ENCODE measurements around the gene DVL2.
A peak's percentile ranks its signal among the peaks of the same experiment; 100 is the strongest.

The DVL2 gene

DNA sequence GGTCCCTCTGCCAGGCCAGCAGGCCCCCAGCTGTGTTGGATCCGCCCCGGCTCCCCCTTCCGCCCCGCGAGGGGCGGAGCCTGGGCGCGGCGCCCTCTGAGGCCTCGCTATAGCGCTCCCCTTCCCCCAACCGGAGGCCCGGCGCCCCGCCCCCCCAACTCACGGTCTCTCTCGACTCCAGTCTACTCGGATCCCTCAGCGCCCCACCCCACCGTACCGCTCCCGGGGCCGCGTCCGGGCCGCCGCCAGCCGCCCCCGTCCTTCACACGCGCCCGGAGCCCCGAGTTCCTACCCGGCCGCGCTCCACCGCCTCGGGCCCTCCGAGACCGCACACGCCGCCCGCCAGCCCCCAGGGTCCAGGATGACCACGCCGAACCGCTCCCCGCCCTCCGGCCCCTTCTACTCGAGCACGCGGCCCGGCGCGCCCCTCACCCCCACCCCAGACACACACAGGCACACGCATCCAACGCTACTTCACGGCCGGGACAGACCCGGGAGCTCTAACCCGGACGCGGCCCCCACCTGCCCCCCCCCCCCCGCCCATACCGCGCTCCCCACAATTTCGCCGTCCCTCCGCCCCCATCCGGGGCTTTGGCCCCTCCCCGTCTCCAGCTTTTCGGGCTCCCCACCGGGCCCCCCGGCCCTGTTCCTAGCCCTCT is 3.6 kb upstream of the DVL2 start:
- peak; percentile 79 for DNase-seq (ENCODE audit: low spot score)

DNA sequence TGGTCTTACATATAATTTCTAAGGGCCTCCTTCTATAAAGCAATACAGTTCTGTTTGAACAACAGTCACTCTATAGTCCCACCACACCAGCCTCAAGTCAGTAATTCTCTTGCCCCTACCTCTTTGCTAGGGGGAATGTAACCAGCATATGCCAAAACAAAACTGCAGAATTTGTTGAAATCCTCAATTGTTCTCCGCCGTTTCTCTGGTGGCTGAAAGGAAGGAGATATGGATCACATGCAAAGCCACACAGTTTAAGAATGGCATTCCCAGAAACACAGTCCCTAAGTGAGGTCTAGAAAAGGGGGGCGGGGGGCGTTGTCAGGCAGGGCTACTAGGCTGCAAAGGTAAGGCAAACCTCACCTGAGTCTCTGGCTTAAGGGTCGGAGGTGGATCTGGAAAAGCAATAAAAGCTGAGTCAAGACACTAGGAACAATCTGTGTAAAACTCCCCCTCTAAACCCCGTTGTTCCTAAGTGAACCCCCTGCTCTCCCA is 3.0 kb upstream of the DVL2 start:
- no peak for DNase-seq (ENCODE audit: low spot score)

DNA sequence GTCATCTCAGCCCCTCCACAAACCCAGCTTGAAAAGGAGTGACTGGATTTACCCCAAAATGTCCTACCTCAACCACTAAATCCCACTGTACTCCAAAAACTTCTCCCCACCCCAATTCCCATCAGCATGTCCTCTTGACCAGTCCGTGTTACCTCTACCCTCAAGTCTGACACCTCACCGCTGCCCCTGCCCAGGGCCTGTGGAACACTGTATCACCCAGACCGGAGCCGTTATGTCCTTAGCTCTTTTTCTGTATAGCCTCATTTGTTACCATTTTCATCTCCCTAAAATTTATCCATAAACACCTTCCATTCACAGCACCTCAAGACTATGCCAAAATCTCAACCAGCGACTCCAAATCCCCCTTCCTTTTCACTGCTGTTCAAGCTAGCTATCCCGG is 2.5 kb upstream of the DVL2 start:
- no peak for DNase-seq (ENCODE audit: low spot score)

DNA sequence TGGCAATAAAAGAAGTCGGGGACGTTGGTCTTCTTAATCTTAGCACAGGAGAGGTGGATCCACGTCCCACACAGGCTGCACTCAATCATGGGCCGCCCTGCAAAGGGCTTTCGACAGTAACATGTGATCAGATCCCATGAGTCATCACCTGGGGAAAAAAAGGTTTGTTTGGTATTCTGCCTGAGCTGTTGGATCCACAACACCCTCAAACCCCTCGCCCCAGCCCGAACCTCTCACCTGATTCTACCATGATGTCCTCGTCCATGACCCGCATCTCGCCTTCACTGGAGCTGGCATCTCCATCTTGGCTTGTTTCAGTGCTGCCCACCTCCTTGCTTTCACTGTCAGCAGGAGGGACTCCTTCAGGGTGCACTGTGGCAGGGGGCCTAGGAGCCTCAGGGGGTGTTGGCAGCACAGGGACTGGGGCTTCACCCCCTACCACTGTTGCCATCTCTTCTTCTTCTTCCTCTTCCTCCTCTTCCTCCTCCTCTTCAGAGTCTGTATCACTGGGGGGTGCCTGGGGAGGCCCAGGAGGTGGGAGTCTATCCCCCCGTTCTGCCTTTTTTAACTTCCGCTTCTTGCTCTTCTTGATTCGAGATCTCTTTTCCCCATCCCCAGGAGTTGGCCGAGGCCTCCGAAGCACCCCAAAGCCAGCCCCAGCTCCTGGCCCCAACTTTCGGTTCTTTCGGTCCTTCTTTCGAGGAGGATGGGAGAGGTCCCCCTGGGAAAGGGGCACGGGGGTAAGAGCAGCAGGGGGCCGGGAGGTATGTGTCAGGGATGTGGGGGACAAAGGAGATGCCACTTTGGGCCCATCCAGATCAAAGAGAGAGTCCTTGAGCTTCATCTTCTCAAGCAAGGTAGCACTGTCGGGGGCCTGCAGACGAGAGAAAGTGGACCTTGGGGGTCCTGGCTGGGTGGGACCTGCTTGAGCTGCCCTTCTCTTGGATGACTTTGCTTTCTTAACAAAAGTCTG is 1.7 kb upstream of the DVL2 start:
- DNase-seq (ENCODE audit: low spot score): no peak

DNA sequence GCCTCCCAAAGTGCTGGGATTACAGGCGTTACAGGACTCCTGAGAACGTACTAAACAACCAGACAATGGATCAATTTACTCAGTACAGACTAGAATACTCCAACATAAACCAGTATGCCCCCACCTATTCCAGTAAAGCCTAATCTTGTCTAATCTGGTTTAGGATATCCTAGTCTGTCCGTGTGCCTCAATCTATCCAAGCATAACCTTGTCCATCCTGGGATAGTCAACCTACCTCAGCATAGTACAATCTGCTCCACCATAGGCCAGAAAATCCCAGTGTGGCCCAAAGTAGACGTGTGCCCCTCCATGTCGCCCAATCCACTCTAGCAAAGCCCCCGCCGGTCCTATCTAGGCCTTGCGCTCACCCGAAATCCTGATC is 625 bp downstream of the DVL2 start:
- DNase-seq (ENCODE audit: low spot score): no peak

DNA sequence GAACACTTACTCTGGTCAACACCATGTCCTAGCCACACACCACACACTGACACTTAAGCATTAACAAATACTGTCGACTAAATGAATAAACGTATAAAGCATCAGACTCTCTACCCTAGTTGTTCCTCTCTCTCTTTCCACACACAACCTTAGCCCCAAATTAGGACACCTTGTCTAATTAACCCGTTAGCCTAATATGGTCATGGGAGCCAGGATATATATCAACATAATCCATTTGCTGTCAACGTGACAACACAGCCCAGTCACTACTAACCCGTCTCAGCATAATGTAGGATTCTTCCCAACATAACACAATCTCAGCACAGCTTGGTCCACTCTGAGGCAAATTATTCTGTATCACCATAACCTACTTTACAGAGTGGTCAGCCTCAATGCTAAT is 2.2 kb downstream of the DVL2 start:
- no peak for DNase-seq (ENCODE audit: low spot score)

DNA sequence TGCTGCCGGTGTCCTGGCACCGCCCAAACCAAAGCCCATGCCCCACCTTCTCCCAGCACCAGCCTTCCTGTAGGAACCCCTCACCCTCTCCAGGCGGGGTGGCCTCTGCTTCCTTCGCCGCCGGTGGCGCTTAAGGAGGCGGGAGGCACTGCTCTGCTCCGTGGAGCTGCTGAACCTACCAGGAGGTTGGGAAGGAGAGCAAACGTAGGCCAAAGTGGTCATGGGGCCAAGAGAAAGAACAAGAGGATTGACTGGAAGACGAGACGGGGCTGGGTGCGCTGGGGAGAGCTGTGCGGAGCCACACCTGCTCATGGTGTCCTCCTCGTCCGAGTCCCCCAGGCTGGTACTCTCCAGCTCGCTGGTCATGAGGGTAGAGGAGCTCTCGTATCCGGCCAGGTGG is 4.8 kb downstream of the DVL2 start:
- DNase-seq (ENCODE audit: low spot score): no peak

DNA sequence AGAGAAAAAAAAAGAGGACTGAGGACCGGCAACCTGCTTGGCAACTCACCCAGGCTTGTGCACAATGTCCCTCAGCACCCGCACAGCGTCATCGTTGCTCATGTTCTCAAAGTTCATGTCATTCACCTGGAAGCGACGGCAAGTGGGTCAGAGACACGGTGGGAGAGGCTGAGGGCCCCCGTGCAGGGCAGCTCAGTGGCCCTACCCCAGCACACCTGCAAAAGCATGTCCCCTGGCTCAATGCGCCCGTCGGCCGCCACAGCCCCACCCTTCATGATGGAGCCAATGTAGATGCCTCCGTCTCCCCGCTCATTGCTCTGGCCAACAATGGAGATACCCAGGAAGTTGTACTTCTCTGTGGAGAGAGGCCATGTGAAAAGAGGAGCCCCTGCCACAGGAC is 5.4 kb downstream of the DVL2 start:
- peak; percentile 1 for DNase-seq (ENCODE audit: low spot score)

DNA sequence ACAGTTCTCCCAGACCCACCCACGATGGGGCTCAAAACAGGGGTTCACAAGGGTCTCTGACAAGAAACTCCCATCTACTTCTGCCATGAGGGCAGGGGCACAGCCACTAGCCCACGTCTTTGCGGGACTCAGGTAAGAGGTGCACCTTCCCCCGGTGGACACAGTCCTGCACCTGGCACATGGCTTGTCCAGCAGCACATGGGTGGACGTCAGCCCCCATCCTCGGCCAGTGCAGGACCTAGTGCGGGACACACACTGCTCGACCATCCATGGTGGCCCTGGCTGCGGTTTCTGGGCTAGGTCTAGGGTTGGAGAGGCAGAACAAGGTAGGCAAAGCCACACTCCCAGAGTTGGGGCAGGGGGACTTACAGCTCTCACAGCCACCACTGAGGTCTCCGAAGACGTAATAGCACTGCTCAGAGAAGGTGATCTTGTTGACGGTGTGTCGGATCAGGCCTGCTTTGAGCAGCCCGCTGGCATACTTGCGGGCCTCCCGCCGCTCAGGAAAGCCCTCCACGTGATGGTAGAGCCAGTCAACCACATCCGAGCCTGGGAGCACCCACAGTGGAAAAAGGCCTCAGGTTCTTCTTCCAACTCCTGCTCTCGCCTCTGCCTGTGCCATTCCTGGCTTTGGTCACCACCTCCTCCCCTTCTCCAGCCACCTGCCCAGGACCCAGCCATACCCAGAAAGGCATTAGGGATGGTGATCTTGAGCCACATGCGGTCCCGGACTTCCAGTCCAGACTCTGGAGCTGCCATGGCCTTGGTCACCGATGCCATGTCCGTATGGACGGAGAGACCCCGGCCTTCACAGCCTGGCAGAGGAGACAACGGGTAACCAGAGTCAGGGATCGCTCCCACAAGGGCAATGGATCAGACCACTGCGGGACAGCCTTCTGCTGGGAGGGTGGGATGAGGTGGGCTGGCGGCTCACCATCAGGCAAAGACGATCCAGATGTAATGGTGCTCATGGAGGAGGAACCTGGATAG is 7.3 kb downstream of the DVL2 start:
- no peak for DNase-seq (ENCODE audit: low spot score)

DNA sequence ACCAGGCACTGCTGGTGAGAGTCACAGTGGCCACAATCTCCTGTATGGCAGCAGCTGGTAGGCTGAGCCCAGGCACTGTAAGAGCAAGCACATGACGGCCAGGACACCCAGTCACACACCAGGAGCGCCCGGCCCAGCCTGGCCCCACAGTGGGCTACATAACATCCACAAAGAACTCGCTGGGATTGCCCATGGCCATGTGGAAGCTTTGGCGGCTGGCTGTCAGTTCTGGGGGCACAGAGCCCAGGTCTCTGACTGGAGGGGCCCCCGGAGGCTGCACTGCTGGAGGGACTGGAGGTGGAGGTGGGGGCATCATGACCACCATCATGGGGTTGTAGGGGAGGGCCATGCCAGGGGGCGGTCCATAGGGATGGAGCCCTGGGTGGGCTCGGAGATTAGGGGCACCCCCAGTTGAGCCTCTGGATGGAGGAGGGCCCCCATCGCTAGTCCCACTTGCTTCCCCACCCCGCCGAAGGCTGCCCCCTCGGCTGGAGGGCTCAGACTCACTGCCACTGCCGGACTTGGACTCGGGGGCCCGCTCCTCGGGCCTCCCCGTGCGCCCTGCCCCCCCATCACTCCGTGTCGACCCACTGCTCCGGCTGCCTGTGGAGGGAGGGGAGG is 8.5 kb downstream of the DVL2 start:
- no peak for DNase-seq (ENCODE audit: low spot score)

DNA sequence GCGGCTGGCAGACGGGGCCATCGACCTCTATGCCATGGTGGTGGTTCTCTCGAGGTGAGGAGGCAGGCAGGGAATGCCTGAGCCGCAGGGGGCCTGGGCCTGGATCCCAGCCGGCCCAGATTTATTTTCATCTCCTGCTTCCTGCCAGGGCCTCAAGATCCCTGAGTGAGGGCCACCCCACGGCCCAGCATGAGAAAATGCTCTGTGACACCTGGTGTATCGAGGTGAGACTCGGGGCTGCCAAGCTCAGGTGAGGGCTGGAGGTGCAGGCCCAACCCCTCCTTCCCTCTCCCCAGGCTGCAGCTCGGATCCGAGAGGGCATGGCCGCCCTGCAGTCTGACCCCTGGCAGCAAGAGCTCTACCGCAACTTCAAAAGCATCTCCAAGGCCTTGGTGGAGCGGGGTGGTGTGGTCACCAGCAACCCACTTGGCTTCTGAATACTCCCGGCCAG is 9.6 kb downstream of the DVL2 start:
- no peak for DNase-seq (ENCODE audit: low spot score)

DNA sequence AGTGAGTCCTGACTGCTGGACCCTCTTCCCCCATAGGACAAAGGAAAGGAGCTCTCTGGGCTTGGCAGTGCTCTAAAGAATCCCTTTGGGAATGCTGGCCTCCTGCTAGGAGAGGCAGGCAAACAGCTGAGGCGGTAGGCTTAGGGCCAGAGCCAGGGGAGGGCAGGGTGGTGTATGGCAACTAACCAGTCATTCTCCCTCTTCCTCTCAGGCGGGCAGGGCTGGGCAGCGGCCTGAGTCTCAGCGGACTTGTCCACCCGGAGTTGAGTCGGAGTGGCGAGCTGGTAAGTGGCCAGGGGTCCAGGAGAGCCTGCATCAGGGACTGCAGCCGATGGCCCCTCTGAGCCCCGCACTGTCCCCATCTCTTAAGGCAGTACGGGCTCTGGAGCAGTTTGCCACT is 10.2 kb downstream of the DVL2 start:
- DNase-seq (ENCODE audit: low spot score): no peak

DNA sequence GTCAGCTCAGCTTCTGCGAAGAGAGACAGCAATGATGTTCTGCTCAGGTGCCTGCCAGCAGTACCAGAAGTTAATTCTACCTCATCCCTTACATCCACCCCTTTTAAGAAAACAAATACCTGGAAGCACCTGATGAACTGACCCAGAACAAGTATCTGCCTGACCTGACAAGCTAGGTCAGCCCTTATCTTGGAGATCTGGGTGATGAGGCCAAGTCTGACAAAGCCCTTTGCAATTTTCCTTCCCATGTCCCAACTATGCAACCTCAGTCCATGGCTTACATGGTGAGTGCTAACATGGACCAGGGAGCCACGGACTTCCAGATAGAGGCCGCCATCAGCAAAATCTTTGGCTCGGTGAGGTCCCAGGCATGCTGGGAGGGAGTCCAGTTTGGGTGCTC is 10.9 kb downstream of the DVL2 start:
- no peak for DNase-seq (ENCODE audit: low spot score)

DNA sequence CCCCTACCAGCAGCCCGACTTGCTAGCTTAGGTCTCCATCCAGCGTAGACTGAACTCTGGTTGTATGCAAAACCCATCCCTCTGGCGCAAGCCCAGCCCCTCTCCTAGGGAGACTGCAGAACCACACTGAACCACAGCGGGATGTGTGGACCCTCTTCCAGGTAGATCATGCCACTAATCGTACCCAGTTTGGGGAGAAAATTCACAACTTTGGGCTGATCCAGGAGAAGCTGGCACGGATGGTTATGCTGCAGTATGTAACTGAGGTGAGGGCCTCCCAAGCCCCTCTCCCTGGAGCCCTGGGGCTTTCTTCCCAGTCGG is 11.4 kb downstream of the DVL2 start:
- DNase-seq (ENCODE audit: low spot score): no peak

DNA sequence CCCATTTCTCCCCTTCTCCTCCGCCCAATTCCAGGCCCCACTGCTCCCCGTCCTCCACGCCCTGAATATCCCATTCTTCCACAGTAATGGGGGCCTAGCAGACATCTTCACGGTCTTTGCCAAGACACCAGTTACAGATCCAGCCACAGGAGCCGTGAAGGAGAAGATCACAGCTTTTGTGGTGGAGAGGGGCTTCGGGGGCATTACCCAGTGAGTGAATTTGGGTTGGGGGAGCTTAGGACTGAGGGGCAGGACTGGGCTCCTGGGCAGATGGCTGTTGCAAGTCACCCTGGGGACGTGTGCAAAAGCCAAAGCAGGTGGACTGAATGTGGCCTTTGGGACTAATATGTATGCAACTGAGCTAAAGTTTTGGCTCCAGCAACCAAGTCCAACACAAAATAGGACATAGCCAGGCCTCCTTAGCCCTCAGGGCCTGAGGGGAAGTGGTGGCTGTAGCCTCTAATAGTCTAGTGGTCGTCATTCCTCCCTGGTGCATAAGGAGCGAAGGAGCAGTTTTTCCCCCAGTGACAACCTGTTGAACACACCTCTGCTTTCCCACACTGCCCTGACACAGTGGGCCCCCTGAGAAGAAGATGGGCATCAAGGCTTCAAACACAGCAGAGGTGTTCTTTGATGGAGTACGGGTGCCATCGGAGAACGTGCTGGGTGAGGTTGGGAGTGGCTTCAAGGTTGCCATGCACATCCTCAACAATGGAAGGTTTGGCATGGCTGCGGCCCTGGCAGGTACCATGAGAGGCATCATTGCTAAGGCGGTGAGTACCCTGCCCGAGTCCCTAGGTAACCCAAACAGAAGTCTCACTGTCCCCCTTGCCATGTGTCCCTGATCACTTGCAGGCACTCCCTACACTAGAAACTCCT is 12.0 kb downstream of the DVL2 start:
- no peak for DNase-seq (ENCODE audit: low spot score)

DNA sequence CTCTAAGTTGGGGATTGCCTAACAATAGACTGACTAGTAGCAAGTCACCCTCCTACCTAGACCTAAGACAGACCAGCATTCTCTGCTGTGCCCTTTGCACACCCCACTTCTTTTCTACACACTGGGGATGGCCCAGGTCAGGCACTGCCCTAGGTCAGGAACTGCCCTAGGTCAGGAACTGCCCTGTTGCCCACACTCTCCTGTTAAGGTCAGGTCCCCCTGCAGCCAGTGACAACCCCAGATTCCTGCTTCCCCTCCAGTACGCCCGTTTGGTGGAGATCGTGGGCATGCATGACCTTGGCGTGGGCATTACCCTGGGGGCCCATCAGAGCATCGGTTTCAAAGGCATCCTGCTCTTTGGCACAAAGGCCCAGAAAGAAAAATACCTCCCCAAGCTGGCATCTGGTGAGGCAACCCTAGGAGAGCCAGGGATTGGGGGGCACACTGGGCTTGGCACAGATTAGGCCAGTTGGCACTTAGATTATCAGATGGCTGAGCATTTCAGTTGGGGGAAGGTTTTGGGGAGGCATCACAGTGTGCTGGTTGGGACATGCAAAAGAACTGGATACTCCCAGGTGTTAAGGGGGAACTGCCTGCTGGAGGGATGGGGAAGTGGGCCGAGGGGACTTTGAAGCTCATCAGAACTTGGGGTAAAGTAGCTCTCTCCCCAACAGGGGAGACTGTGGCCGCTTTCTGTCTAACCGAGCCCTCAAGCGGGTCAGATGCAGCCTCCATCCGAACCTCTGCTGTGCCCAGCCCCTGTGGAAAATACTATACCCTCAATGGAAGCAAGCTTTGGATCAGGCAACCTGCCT is 12.8 kb downstream of the DVL2 start:
- no peak for DNase-seq (ENCODE audit: low spot score)

DNA sequence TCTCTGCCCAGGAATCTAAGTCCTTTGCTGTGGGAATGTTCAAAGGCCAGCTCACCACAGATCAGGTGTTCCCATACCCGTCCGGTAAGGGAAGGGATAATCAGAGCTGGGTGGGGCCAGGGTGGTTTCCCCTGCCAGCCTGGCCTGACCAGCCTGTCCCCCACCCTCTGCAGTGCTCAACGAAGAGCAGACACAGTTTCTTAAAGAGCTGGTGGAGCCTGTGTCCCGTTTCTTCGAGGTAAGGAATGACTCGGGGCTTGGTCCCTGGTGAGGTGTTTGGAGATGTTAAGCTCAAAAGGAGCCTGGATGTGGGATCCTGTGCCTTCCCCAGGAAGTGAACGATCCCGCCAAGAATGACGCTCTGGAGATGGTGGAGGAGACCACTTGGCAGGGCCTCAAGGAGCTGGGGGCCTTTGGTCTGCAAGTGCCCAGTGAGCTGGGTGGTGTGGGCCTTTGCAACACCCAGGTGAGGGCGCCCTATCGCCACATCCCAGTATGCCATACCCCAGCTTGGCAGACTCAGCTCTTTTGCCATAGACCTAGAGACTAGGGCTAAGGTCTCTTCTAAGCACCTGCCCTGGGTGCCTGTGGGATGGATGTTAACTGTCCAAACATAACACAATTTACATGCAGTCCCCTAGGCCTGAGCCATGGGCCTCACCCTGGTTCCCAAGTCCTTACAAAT is 13.6 kb downstream of the DVL2 start:
- DNase-seq (ENCODE audit: low spot score): peak; percentile 60

DNA sequence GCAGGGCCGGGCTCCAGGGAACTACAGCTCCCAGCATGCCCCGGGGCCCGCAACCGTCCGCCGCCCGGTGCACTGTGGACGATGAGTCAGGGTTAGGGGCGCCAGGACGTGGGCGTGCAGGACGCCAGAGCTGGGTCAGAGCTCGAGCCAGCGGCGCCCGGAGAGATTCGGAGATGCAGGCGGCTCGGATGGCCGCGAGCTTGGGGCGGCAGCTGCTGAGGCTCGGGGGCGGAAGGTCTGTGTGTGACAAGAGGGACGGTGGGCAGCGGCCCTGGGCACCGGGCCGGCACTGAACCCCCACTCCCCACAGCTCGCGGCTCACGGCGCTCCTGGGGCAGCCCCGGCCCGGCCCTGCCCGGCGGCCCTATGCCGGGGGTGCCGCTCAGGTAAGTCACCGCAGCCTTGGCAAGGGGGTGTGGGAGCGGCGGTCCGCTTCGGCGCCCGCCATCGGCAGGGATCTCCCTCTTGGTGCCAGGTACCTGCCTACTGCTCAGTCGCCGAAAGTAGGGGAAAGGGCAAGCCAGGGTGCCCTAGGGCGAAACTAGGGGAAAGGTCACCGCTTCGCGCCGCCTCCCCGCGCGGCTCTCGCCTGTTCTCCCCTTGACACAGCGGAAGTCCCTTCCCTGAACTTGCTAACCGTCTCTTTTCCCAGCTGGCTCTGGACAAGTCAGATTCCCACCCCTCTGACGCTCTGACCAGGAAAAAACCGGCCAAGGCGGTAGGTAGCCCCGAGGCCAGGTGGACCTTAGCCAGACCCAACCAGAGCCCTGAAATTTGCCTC is 14.3 kb downstream of the DVL2 start, which contains the start of the genes ACADVL and DLG4:
Gene ACADVL (plus strand): TSS at position 127 of the 781 bp plus-strand sequence. CDS start 47 bp downstream, at position 174.
Gene DLG4 (minus strand): TSS at position 25 of the 781 bp plus-strand sequence.
- DNase-seq (ENCODE audit: low spot score): peak; percentile 88

All from iPS-NIHi11 (cell line).